Stimulated activated CD4-positive, alpha-beta T cell treated with anti-CD3 and anti-CD28 coated beads, TNF-alpha, amount 100 ng/mL, for 1 hour (primary cell): ENCODE data around the gene PRR5.

Source experiments
- DNase-seq, 3 donors: peaks; one replicate each; pipeline ENCODE4 v3.0.0-alpha.2; 2020; ENCODE audit warnings: low read depth in 3 of 3, low spot score in 1 of 3

Gene PRR5

DNA sequence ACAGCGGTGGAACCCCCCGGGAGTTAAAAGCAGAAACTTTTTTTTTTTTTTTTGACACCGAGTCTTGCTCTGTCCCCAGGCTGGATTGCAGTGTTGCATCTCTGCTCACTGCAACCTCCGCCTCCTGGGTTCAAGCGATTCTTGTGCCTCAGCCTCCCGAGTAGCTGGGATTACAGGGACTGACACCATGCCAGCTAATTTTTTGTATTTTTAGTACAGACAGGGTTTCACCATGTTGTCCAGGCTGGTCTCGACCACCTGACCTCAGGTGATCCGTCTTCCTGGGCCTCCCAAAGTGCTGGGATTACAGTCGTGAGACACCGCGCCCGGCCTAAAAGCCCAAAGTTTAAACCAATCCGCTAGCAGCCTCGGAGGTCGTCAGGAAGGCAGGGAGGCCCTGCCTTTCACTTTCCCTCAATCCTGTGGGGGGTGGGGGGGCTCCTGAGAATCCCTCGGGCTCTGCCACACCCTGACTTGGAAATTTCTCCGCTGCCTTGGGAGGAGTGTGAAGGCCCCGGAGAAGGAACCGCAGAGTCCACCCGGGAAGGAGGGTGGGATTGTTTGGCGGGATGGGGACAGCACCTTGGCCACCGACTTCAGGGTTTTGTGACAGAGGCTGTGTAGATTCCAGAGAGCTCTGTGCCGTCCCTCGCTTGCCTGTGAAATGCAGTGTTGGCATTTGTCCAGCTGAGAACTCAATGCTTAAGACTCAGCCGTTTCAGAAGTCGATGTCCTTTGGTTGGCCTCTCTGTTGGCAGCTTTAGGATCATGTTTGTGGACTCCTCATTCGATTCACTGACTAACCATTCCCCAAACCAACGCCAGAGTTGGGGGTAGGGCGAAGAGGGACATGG lies 51.4 kb downstream of the PRR5 start:
- no peak for DNase-seq

DNA sequence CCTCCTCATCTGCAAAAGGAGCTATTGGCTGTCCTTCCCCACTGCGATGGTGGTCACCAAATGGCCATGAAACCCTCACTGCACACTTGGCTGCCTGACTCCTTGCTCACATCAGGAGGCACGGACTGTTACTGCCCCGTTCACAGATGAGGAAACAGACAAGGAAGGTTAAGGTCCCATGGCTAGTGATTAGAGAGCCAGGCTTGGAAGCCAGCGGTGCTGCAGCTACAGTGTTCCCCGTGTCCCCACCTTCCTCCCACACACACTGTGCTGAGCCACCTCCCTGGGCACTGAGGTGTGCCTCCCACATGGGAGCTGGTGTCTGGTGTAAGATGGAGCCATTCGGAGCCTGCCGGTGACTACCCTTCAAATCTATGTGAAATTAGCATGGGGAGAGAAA lies 53.0 kb downstream of the PRR5 start:
- no peak for DNase-seq

GRCh38 chr22:44755417-44755816 lies 53.4 kb downstream of the PRR5 start:
- DNase-seq: no peak

DNA sequence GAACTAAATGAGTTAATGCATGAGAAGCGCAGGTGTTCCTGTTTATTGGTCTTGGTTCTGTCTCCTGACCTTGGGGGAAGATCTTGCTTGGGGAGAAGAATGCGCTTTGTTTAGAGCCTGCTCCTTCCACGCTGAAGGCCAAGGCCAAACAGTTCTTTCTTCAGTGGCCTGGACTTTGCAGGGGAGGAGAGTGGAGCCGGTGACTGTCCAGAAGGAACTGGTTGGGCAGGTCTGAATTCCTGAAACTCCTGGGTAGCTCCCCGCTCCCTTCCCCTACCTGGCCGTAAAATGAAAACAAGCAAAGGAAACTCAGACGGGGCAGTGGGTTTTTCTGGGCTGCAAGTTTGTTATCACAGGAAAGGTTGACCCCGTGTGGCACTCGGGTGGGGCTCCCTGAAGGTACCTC lies 54.0 kb downstream of the PRR5 start:
- no peak for DNase-seq

GRCh38 chr22:44758344-44758973 lies 56.5 kb downstream of the PRR5 start:
- DNase-seq: no peak

GRCh38 chr22:44759001-44759400 lies 57.0 kb downstream of the PRR5 start:
- DNase-seq: no peak

GRCh38 chr22:44759430-44760310 lies 57.7 kb downstream of the PRR5 start:
- DNase-seq: no peak

GRCh38 chr22:44760476-44760875 lies 58.5 kb downstream of the PRR5 start:
- DNase-seq: no peak

DNA sequence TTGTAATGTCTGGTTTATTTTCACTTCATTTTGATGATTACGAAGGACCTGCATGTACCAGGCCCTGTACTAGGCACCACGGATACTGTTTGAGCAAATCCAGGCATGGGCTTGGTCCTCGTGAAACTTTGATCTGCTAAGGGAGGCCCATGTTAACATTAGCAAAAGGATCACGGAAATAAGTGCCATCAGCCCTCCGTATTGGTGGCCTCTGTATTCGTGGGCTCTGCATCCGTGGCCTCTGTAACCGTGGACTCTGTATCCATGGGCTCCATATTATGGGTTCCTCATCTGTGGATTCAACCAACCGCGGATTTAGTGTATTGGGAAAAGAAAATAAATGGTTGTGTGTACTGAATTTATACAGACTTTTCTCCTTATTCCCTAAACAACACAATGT lies 59.0 kb downstream of the PRR5 start:
- no peak for DNase-seq

DNA sequence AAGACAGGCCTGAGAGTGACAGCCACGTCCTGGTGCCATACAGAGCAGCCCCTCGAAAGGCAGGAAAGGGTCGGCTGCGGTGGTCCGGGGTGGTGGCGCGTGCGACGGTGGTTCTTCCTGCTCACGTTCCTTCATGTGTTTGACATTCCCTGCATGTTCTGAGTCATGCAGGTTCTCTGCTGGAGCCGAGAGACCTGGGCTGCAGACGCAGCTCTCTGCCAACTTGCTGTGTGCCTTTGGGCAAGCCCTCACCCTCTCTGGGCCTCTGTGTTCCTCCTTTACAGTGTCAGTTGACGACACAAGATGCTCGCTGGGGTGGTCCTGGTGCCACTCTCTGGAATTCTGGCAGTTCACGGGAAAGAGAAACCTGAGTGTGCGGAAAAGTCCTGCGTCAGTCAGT lies 62.4 kb downstream of the PRR5 start:
- no peak for DNase-seq

GRCh38 chr22:44764974-44765373 lies 63.0 kb downstream of the PRR5 start:
- no peak for DNase-seq

- no peak for DNase-seq
Measured at GRCh38 chr22:44765571-44766285, 63.7 kb downstream of the PRR5 start.

- DNase-seq: no peak
Measured at GRCh38 chr22:44773082-44773481, 71.1 kb downstream of the PRR5 start.

DNA sequence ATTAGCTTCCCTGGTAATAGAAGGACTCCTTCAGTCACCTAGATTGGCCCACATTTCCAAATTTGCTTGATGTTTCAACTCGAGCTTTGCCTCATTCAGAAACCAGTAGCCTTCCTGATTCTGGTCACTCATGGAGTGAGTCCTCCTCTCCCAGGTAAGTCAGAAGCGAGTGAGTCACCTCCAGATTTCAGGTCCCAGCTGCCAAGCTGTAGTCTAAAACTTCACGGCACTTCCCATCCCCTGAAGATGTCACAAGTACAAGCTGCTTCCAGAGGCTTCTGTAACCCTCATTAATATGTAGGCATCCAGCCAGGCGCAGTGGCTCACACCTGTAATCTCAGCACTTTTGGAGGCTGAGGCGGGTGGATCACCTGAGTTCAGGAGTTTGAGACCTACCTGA lies 73.9 kb downstream of the PRR5 start:
- no peak for DNase-seq

- DNase-seq: no peak
Measured at GRCh38 chr22:44776605-44777363, 74.8 kb downstream of the PRR5 start.

DNA sequence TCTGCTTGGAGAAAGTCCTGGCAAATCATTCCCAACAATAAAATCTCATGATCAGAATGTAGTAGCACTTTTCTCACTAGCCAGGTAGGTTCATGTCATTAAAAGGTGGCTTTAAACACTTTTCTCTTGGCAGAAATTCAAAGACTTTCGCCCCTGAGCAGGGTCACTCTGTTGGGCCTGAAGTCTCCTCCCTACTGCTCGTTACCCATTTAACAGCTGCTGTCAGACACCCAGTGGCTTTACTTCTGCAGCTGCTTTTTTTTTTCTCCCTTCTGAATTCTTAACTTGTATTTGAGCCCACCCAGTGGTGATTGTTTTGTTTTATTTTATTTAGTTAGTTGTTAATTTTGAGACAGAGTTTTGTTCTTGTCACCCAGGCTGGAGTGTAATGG lies 75.4 kb downstream of the PRR5 start:
- DNase-seq: no peak

GRCh38 chr22:44780876-44781449 lies 79.0 kb downstream of the PRR5 start:
- DNase-seq: no peak

DNA sequence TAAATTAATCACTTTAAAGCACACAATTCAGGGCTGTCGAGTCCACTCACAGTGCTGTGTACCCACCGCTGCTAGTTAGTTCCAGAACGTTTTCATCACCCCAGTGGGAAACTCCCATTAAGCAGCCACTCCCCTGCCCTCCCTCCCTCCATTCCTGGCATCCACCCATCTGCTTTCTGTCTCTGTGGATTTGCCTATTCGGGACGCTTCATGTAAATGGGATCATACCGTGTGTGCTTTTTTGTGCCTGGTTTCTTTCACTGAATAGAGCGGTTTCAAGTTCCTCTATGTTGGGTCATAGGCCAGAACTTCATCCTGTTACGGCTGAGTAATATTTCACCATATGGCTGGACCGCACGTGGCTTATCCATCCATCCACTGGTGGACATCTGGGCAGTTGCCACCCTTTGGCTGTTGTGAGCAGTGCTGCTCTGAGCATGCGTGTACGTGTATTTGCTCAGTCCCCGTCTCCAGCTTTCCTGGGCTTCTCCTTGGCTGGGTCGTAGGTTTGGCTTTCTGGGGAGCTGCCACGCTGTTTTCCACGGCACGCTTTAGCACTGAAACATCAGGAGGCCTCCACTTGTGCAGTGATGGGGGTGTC lies 80.5 kb downstream of the PRR5 start:
- no peak for DNase-seq

- no peak for DNase-seq
Measured at GRCh38 chr22:44783091-44783490, 81.1 kb downstream of the PRR5 start.

DNA sequence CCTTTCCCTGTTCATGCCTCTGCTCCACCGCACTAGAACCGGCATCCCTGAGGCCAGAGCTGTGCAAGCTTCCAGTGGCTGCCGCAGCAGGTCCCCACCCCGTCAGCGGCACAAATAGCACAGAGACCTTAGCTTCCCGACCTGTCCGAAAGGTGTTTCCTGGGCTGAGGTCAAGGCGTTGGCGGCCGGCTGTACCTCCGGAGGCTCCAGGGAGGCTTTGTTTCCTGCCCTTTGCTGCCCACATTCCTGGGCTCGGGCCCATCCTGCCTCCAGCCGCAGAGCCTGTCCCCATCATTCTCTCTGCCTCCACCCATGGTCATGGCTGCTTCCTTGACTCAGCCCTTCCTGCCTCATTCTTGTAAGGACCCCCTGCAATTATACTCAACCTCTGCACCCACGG lies 81.6 kb downstream of the PRR5 start:
- DNase-seq: no peak
